Karpas-422 (cell line): ENCODE measurements around the gene ZNF558. TPM values are rescaled to one million over a fixed set of nuclear protein-coding genes. Genes with fewer than 3 reads are reported as not detected.
A peak's percentile ranks its signal among the peaks of the same experiment; 100 is the strongest.
"Not testable (repeated sequence)": the region's sequence is repeated elsewhere in the genome, so short reads cannot be mapped to it uniquely, and the experiment has no call there.

Experiments used
- DNase-seq: peaks from one replicate; pipeline ENCODE4 v3.0.0-alpha.2; 2015
- H2AFZ ChIP-seq: fragments of 200-600 bp; sonication (generic); 2 replicates; pipeline ENCODE4 v1.6.1; 2014; ENCODE audit warnings: antibody characterized with exemption, low read length, mixed read lengths
- H3K27ac ChIP-seq: fragments of 200-600 bp; sonication (generic); 2 replicates; pipeline ENCODE4 v1.5.1; 2014; ENCODE audit warnings: mild to moderate bottlenecking, low read length, moderate library complexity
- H3K27me3 ChIP-seq: fragments of 200-600 bp; sonication (generic); 2 replicates; pipeline ENCODE4 v1.6.1; 2014; ENCODE audit warnings: low read length, mixed read lengths
- H3K36me3 ChIP-seq: fragments of 200-600 bp; sonication (generic); 2 replicates; pipeline ENCODE4 v1.6.1; 2014; ENCODE audit warnings: low read length, mixed read lengths; ENCODE audit not compliant: insufficient read depth
- H3K4me1 ChIP-seq: fragments of 200-600 bp; sonication (generic); 2 replicates; pipeline ENCODE4 v1.6.1; 2014; ENCODE audit warnings: mild to moderate bottlenecking, low read length, mixed read lengths
- H3K4me2 ChIP-seq: fragments of 200-600 bp; sonication (generic); 2 replicates; pipeline ENCODE4 v1.6.1; 2014; ENCODE audit warnings: low read length, low read depth, mild to moderate bottlenecking; ENCODE audit not compliant: poor library complexity, severe bottlenecking
- H3K4me3 ChIP-seq: fragments of 200-600 bp; sonication (generic); 2 replicates; pipeline ENCODE4 v1.5.1; 2014; ENCODE audit warnings: mild to moderate bottlenecking, antibody characterized with exemption, low read length, mixed read lengths
- H3K79me2 ChIP-seq: fragments of 200-600 bp; sonication (generic); 2 replicates; pipeline ENCODE4 v1.6.1; 2014; ENCODE audit warnings: mild to moderate bottlenecking, low read length, mixed read lengths
- H3K9ac ChIP-seq: fragments of 200-600 bp; sonication (generic); 2 replicates; pipeline ENCODE4 v1.6.0; 2014; ENCODE audit warnings: low read length
- H3K9me2 ChIP-seq: fragments of 200-600 bp; sonication (generic), shearing (Covaris generic); replicated peaks from 2 replicates; pipeline ENCODE4 v1.6.0; 2014; ENCODE audit warnings: mild to moderate bottlenecking, low read length, moderate library complexity; ENCODE audit not compliant: insufficient read depth
- H3K9me3 ChIP-seq: fragments of 300-700, 200-600 bp; sonication (generic); 2 replicates; pipeline ENCODE4 v1.6.1; 2014; ENCODE audit warnings: low read length, mixed read lengths
- H4K20me1 ChIP-seq: fragments of 200-600 bp; sonication (generic); 2 replicates; pipeline ENCODE4 v1.6.1; 2014; ENCODE audit warnings: mild to moderate bottlenecking, antibody characterized with exemption, low read length, low read depth; ENCODE audit not compliant: insufficient read depth
- total RNA-seq: library from RNA; depleted of rRNA; stranded (reverse); fragments of >200 nt; shearing (Covaris generic); gene quantifications from 2 replicates; pipeline ENCODE4 v1.2.3, GENCODE V29; 2014; ENCODE audit warnings: low replicate concordance

The ZNF558 gene
- total RNA-seq, 1 experiment from 2014 or later: 48.4 TPM

DNA sequence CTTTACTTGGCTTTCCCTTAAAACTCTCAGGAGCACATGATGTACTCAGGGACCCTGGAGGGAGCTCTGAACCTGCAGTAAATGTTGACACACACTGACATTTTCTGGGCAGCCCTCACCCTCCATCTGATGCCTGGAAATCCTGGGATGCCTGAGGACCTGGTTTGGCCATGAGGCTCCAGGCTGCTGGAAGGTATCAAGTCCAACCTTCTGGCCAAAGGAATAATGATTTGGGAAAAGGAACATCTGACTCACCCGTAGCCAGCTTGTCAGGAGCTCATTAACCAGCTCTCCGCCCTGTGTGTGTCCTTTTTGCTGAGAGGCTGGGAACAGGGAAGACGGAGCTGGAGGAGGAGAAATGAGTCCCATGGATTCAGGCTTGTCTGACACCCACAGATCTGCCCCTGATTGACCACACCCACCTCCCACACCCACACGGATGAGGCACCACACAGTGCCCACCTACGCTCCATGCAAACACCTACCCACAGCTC is 10.3 kb downstream of the ZNF558 start:
- H3K4me1 ChIP-seq: no peaks in the 10 kb centered on the region
- H3K9me3 ChIP-seq: peaks cover 20% of the 10 kb centered on the region
- H3K9me2 ChIP-seq: no peaks in the 10 kb centered on the region
- no peak for DNase-seq
- no peaks in the 10 kb centered on the region for H3K79me2 ChIP-seq
- H3K4me3 ChIP-seq: no peak overlapping the region
- no peaks in the 10 kb centered on the region for H4K20me1 ChIP-seq
- no peaks in the 10 kb centered on the region for H3K27me3 ChIP-seq
- H3K9ac ChIP-seq: no peak overlapping the region
- no peak overlapping the region for H2AFZ ChIP-seq
- no peak overlapping the region for H3K27ac ChIP-seq
- no peak overlapping the region for H3K4me2 ChIP-seq
- peaks cover 76% of the 10 kb centered on the region for H3K36me3 ChIP-seq

DNA sequence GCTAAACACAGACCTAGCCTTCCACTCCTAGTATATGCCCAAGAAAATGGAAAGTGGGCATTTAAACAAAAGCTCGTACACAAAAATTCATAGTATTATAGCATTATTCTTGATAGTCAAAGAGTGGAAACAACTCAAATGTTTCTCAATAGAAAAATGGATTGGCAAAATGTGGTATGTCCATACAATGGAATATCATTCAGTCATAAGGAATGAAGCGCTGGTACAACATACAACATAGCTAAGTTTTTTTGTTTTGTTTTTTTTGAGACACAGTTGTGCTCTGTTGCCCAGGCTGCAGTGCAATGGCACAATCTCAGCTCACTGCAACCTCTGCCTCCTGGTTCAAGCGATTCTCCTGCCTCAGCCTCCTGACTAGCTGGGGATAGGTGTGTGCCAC is 11.9 kb downstream of the ZNF558 start:
- no peaks in the 10 kb centered on the region for H3K27me3 ChIP-seq
- no peak overlapping the region for H3K4me2 ChIP-seq
- H3K4me1 ChIP-seq: no peaks in the 10 kb centered on the region
- peaks cover 91% of the 10 kb centered on the region for H3K36me3 ChIP-seq
- no peaks in the 10 kb centered on the region for H3K9me2 ChIP-seq
- H4K20me1 ChIP-seq: no peaks in the 10 kb centered on the region
- H3K9me3 ChIP-seq: peaks cover 27% of the 10 kb centered on the region
- no peak overlapping the region for H3K4me3 ChIP-seq
- no peak overlapping the region for H2AFZ ChIP-seq
- H3K27ac ChIP-seq: no peak overlapping the region
- H3K9ac ChIP-seq: no peak overlapping the region
- H3K79me2 ChIP-seq: no peaks in the 10 kb centered on the region
- DNase-seq: no peak

GRCh38 chr19:8815780-8816179 is 16.3 kb downstream of the ZNF558 start:
- Histone ChIP-seq H3K4me2 (no peak overlapping the region), H3K9me2 (no peaks in the 10 kb centered on the region), H3K79me2 (no peaks in the 10 kb centered on the region), H2AFZ (no peak overlapping the region), H3K9me3 (peaks cover 68% of the 10 kb centered on the region), H4K20me1 (no peaks in the 10 kb centered on the region), H3K4me1 (no peaks in the 10 kb centered on the region), H3K4me3 (no peak overlapping the region), H3K36me3 (peaks cover 99% of the 10 kb centered on the region), H3K9ac (no peak overlapping the region), H3K27me3 (no peaks in the 10 kb centered on the region), H3K27ac (no peak overlapping the region)
- no peak for DNase-seq

GRCh38 chr19:8814176-8814575 is 17.9 kb downstream of the ZNF558 start:
- no peak overlapping the region for H3K4me3 ChIP-seq
- H3K9me2 ChIP-seq: no peaks in the 10 kb centered on the region
- no peak overlapping the region for H3K4me2 ChIP-seq
- no peaks in the 10 kb centered on the region for H3K4me1 ChIP-seq
- no peak overlapping the region for H3K9ac ChIP-seq
- no peaks in the 10 kb centered on the region for H3K27me3 ChIP-seq
- no peaks in the 10 kb centered on the region for H4K20me1 ChIP-seq
- H3K36me3 ChIP-seq: peaks cover 97% of the 10 kb centered on the region
- no peak overlapping the region for H3K27ac ChIP-seq
- H3K9me3 ChIP-seq: peaks cover 75% of the 10 kb centered on the region
- H2AFZ ChIP-seq: no peak overlapping the region
- no peak for DNase-seq
- no peaks in the 10 kb centered on the region for H3K79me2 ChIP-seq

- Histone ChIP-seq H2AFZ (no peak overlapping the region), H4K20me1 (no peaks in the 10 kb centered on the region), H3K4me1 (no peaks in the 10 kb centered on the region), H3K9me2 (no peaks in the 10 kb centered on the region), H3K4me3 (no peak overlapping the region), H3K27me3 (no peaks in the 10 kb centered on the region), H3K9ac (no peak overlapping the region), H3K27ac (no peak overlapping the region), H3K9me3 (peaks cover 76% of the 10 kb centered on the region), H3K36me3 (peaks cover 92% of the 10 kb centered on the region), H3K4me2 (no peak overlapping the region), H3K79me2 (no peaks in the 10 kb centered on the region)
- DNase-seq: peak; percentile 50
These were observed 20.6 kb downstream of the ZNF558 start for GRCh38 chr19:8811315-8812172.

DNA sequence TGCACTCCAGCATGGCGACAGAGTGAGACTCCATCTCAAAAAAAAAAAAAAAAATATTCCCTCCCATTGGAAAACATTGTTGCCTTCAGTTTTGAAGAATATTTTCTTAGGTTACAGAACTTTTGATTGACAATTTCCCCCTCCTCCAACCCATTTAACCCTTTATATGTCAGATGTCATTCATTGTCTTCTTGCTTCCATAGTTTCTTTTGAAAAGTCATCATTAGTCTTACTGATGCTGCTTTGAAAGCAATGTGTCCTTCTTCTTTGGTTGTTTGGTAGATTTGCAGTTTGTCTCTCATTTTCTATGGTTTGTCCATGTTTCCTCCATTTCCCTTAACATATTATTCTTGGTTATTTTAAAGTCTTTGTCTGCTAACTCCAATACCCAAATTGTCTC is 25.4 kb downstream of the ZNF558 start:
- peaks cover 46% of the 10 kb centered on the region for H3K9me3 ChIP-seq
- peaks cover 56% of the 10 kb centered on the region for H3K36me3 ChIP-seq
- H3K79me2 ChIP-seq: no peaks in the 10 kb centered on the region
- no peaks in the 10 kb centered on the region for H3K27me3 ChIP-seq
- no peaks in the 10 kb centered on the region for H3K4me1 ChIP-seq
- no peak overlapping the region for H3K27ac ChIP-seq
- no peak for DNase-seq
- no peak overlapping the region for H3K4me3 ChIP-seq
- H3K4me2 ChIP-seq: no peak overlapping the region
- H3K9ac ChIP-seq: no peak overlapping the region
- H4K20me1 ChIP-seq: no peaks in the 10 kb centered on the region
- H3K9me2 ChIP-seq: no peaks in the 10 kb centered on the region
- no peak overlapping the region for H2AFZ ChIP-seq

DNA sequence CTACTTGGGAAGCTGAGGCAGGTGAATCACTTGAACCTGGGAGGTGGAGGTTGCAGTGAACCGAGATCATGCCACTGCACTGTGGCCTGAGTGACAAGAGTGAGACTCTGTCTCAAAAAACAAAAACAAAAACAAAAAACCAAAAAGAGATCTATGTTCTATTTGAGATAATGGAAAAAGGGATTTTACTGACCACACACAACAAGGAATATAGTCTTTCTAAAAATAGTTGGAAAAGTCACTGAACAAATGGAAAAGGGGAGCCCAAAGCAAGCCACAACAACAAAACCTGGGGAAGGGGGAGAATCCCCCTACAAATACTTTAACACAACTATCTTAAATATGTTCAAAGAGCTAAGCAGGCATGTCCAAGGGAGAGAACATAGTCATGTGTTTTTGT is 37.3 kb downstream of the ZNF558 start:
- Histone ChIP-seq H2AFZ (no peak overlapping the region), H3K9me2 (no peaks in the 10 kb centered on the region), H3K9ac (no peak overlapping the region), H3K4me3 (no peak overlapping the region), H3K27me3 (no peaks in the 10 kb centered on the region), H3K4me2 (no peak overlapping the region), H3K36me3 (no peaks in the 10 kb centered on the region), H3K27ac (no peak overlapping the region), H3K9me3 (no peaks in the 10 kb centered on the region), H3K4me1 (no peaks in the 10 kb centered on the region), H4K20me1 (no peaks in the 10 kb centered on the region), H3K79me2 (no peaks in the 10 kb centered on the region)
- no peak for DNase-seq

GRCh38 chr19:8773587-8773986 is 58.5 kb downstream of the ZNF558 start:
- not testable (repeated sequence) for H3K4me2 ChIP-seq, H3K9me3 ChIP-seq, H3K79me2 ChIP-seq, H3K27me3 ChIP-seq, H3K9me2 ChIP-seq, H3K27ac ChIP-seq, H4K20me1 ChIP-seq, H3K4me1 ChIP-seq, DNase-seq, H3K9ac ChIP-seq, H3K4me3 ChIP-seq, H2AFZ ChIP-seq, H3K36me3 ChIP-seq
